GM19351 (cell line): ENCODE data around the gene PRDM16.

Experiments used
- ATAC-seq: cut with Tn5 transposase; IDR thresholded peaks from one replicate; pipeline ENCODE4 v1.9.1; 2021; ENCODE audit warnings: mild to moderate bottlenecking, moderate library complexity; ENCODE audit not compliant: unreplicated experiment

Gene PRDM16

GRCh38 chr1:3196577-3197245 lies 127.7 kb downstream of the PRDM16 start:
- ATAC-seq, result no peak

- no peak for ATAC-seq
Observed at GRCh38 chr1:3197781-3198316, 128.8 kb downstream of the PRDM16 start.

- ATAC-seq, result no peak
Observed at GRCh38 chr1:3198371-3199271, 129.6 kb downstream of the PRDM16 start.

GRCh38 chr1:3204725-3205124 lies 135.7 kb downstream of the PRDM16 start:
- no peak for ATAC-seq

- ATAC-seq, result no peak
Observed at GRCh38 chr1:3205815-3206214, 136.8 kb downstream of the PRDM16 start.

- ATAC-seq, result no peak
Observed at GRCh38 chr1:3206696-3207095, 137.7 kb downstream of the PRDM16 start.

- ATAC-seq, result no peak
Observed at GRCh38 chr1:3207217-3207848, 138.3 kb downstream of the PRDM16 start.

GRCh38 chr1:3208819-3209200 lies 139.8 kb downstream of the PRDM16 start:
- ATAC-seq, result no peak

- no peak for ATAC-seq
Observed at GRCh38 chr1:3209201-3209600, 140.2 kb downstream of the PRDM16 start.

- ATAC-seq, result no peak
Observed at GRCh38 chr1:3211582-3212375, 142.8 kb downstream of the PRDM16 start.

- no peak for ATAC-seq
Observed at GRCh38 chr1:3212453-3213355, 143.7 kb downstream of the PRDM16 start.

GRCh38 chr1:3213730-3214129 lies 144.7 kb downstream of the PRDM16 start:
- no peak for ATAC-seq

GRCh38 chr1:3215198-3216014 lies 146.4 kb downstream of the PRDM16 start:
- no peak for ATAC-seq

GRCh38 chr1:3216015-3216391 lies 147.0 kb downstream of the PRDM16 start:
- no peak for ATAC-seq

GRCh38 chr1:3217181-3217641 lies 148.2 kb downstream of the PRDM16 start:
- no peak for ATAC-seq

GRCh38 chr1:3217979-3218679 lies 149.1 kb downstream of the PRDM16 start:
- ATAC-seq, result no peak

- no peak for ATAC-seq
Observed at GRCh38 chr1:3219005-3219790, 150.2 kb downstream of the PRDM16 start.
